HEK293T (cell line): ENCODE data around the gene FOXK2.

ENCODE experiments used
- ARNT ChIP-seq: fragments of 450-650 bp; IDR thresholded peaks from 2 replicates; pipeline ENCODE4 v1.6.1; 2017; ENCODE audit warnings: mild to moderate bottlenecking
- BHLHE40 ChIP-seq: fragments of 450-650 bp; IDR thresholded peaks from 2 replicates; pipeline ENCODE4 v1.6.1; 2016; ENCODE audit warnings: mild to moderate bottlenecking, moderate library complexity, borderline replicate concordance
- CTBP1 ChIP-seq: fragments of 450-650 bp; IDR thresholded peaks from 2 replicates; pipeline ENCODE4 v1.6.1; 2016; ENCODE audit warnings: borderline replicate concordance
- FOXK2 ChIP-seq: fragments of 450-650 bp; IDR thresholded peaks from 2 replicates; pipeline ENCODE4 v1.6.1; 2016; ENCODE audit warnings: mild to moderate bottlenecking
- FOXM1 ChIP-seq: fragments of 450-650 bp; IDR thresholded peaks from 2 replicates; pipeline ENCODE4 v1.6.1; 2017; ENCODE audit warnings: mild to moderate bottlenecking, borderline replicate concordance
- L3MBTL2 ChIP-seq: fragments of 450-650 bp; conservative IDR thresholded peaks from 2 replicates; pipeline ENCODE4 v1.6.1; 2016; ENCODE audit warnings: mild to moderate bottlenecking
- NFRKB ChIP-seq: fragments of 450-650 bp; IDR thresholded peaks from 2 replicates; pipeline ENCODE4 v1.6.1; 2016; ENCODE audit warnings: mild to moderate bottlenecking, moderate library complexity
- SP1 ChIP-seq: fragments of 450-650 bp; IDR thresholded peaks from 2 replicates; pipeline ENCODE4 v1.6.1; 2017
- SUZ12 ChIP-seq: fragments of 450-650 bp; IDR thresholded peaks from 2 replicates; pipeline ENCODE4 v1.6.1; 2016; ENCODE audit warnings: mild to moderate bottlenecking
- TARDBP ChIP-seq: fragments of 450-650 bp; IDR thresholded peaks from 2 replicates; pipeline ENCODE4 v1.6.1; 2016
- ZNF384 ChIP-seq: fragments of 450-650 bp; IDR thresholded peaks from 2 replicates; pipeline ENCODE4 v1.6.1; 2016
- TF ChIP-seq, protein P1 (sequence below): fragments of 450-650 bp; IDR thresholded peaks from 2 replicates; pipeline ENCODE4 v1.6.1; 2016

- TF ChIP-seq TARDBP (no peak), BHLHE40 (no peak), SUZ12 (no peak), ARNT (no peak), FOXK2 (no peak), L3MBTL2 (no peak), SP1 (no peak), ZNF384 (no peak), FOXM1 (no peak), NFRKB (no peak), CTBP1 (no peak)
- TF ChIP-seq, protein P1, sequence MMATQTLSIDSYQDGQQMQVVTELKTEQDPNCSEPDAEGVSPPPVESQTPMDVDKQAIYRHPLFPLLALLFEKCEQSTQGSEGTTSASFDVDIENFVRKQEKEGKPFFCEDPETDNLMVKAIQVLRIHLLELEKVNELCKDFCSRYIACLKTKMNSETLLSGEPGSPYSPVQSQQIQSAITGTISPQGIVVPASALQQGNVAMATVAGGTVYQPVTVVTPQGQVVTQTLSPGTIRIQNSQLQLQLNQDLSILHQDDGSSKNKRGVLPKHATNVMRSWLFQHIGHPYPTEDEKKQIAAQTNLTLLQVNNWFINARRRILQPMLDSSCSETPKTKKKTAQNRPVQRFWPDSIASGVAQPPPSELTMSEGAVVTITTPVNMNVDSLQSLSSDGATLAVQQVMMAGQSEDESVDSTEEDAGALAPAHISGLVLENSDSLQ = no peak
Measured at GRCh38 chr17:82542439-82542838, 22.9 kb downstream of the FOXK2 start.
